T-helper 9 cell (primary cell): ENCODE results near the gene MAP7D1.
"Not testable (repeated sequence)": the region's sequence is repeated elsewhere in the genome, so short reads cannot be mapped to it uniquely, and the experiment has no call there.

Source experiments
- DNase-seq: peaks from one replicate; pipeline ENCODE4 v3.0.0-alpha.2; 2020

Gene MAP7D1

GRCh38 chr1:36206323-36206858 is 50.4 kb downstream of the MAP7D1 start:
- no peak for DNase-seq

- DNase-seq: no peak
These were observed 51.4 kb downstream of the MAP7D1 start for GRCh38 chr1:36207339-36207738.

GRCh38 chr1:36208978-36209703 is 53.2 kb downstream of the MAP7D1 start:
- no peak for DNase-seq

GRCh38 chr1:36211307-36211706 is 55.3 kb downstream of the MAP7D1 start:
- DNase-seq: no peak

GRCh38 chr1:36211841-36212240 is 55.9 kb downstream of the MAP7D1 start:
- no peak for DNase-seq

- DNase-seq: no peak
These were observed 56.8 kb downstream of the MAP7D1 start for GRCh38 chr1:36212782-36213181.

- DNase-seq: no peak
These were observed 61.7 kb downstream of the MAP7D1 start for GRCh38 chr1:36217670-36218069.

GRCh38 chr1:36221901-36222300 is 65.9 kb downstream of the MAP7D1 start:
- DNase-seq: not testable (repeated sequence)

- DNase-seq: peak; percentile 2
These were observed 66.8 kb downstream of the MAP7D1 start for GRCh38 chr1:36222481-36223380.

GRCh38 chr1:36223381-36223995 is 67.5 kb downstream of the MAP7D1 start:
- peak; percentile 10 for DNase-seq

- DNase-seq: peak; percentile 99
These were observed 68.1 kb downstream of the MAP7D1 start, which contains the start of gene THRAP3 for GRCh38 chr1:36223996-36224536. Gene THRAP3 (plus strand): TSS chr1:36224443. CDS start chr1:36282564, 58,121 bp downstream.

- peak; percentile 71 for DNase-seq
These were observed 68.8 kb downstream of the MAP7D1 start for GRCh38 chr1:36224537-36225282.

- no peak for DNase-seq
These were observed 69.4 kb downstream of the MAP7D1 start for GRCh38 chr1:36225283-36225899.

- not testable (repeated sequence) for DNase-seq
These were observed 74.3 kb downstream of the MAP7D1 start for GRCh38 chr1:36230279-36230678.
